Thoracic aorta (tissue), 2 donors: ENCODE measurements around the gene LZTS2. TPM values are rescaled to one million over a fixed set of nuclear protein-coding genes. Genes with fewer than 3 reads are reported as not detected.

Source experiments
- ATAC-seq: fragments of 150-250 bp; one replicate; pipeline ENCODE4 v1.8.0; 2017; ENCODE audit warnings: low read depth; ENCODE audit not compliant: insufficient number of reproducible peaks, low FRiP score
- DNase-seq: peaks from one replicate; pipeline ENCODE4 v3.0.0-alpha.2; 2020; ENCODE audit warnings: low spot score
- H3K27ac ChIP-seq, 2 donors: fragments of 200-600 bp; sonication (generic); 1 replicate in 1 of 2; 2 replicates in 1 of 2; pipeline ENCODE4 v1.5.1; 2016; ENCODE audit warnings: mild to moderate bottlenecking in 2 of 2, moderate library complexity in 2 of 2
- H3K27me3 ChIP-seq: fragments of 200-600 bp; sonication (generic); replicated peaks from 2 replicates; pipeline ENCODE4 v1.6.0; 2016; ENCODE audit warnings: mild to moderate bottlenecking; ENCODE audit not compliant: insufficient read depth
- H3K36me3 ChIP-seq: fragments of 200-600 bp; sonication (generic); one replicate; pipeline ENCODE4 v1.5.1; 2016
- H3K4me1 ChIP-seq, 2 donors: fragments of 200-600 bp; sonication (generic); 1 replicate in 1 of 2; 2 replicates in 1 of 2; pipeline versions ENCODE4 v1.5.1 to v1.6.0; 2016; ENCODE audit warnings: low read depth in 2 of 2, mild to moderate bottlenecking in 1 of 2; ENCODE audit not compliant: control insufficient read depth in 1 of 2
- H3K4me3 ChIP-seq: fragments of 200-600 bp; sonication (generic); 2 replicates; pipeline ENCODE4 v1.5.1; 2016; ENCODE audit warnings: mild to moderate bottlenecking
- H3K9me3 ChIP-seq: fragments of 200-600 bp; sonication (generic); 2 replicates; pipeline ENCODE4 v1.5.1; 2016
- total RNA-seq, 2 donors: library from RNA; depleted of rRNA; stranded (reverse); fragments of >200 nt; gene quantifications; one replicate each; pipeline versions ENCODE4 v1.1.0 to v1.2.3, GENCODE V29; 2016
- TF ChIP-seq, protein P1 (sequence below): fragments of 200-600 bp; sonication (generic); IDR thresholded peaks from one replicate; pipeline ENCODE4 v1.5.1; 2019; ENCODE audit warnings: antibody characterized with exemption

Gene LZTS2
- total RNA-seq, 2 donors from 2014 or later = 127 to 165 TPM

DNA sequence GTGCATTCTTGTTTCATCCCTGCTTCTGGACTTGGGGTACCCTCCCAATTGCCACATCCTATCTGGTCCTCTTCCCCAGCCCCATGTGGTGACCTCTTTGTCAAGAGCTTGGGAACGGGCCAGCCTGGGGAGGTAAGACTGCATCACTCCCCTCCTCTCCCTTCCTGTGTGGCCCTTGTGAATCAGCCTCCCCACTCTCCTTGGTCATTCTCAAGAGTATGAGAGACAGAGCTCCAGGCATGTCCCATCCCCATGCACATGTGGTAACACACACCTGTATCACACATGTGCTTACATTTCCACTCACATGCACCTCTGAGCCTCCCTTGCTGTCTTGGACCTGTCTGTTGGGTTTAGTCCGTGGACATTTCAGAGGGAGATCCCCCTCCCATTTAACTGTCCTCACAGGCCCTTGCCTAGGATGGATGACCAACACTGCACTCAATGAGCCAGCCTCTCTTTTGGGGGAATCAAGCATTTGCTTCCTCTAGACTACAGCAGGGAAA is 14.9 kb upstream of the LZTS2 start:
- TF ChIP-seq, protein P1, sequence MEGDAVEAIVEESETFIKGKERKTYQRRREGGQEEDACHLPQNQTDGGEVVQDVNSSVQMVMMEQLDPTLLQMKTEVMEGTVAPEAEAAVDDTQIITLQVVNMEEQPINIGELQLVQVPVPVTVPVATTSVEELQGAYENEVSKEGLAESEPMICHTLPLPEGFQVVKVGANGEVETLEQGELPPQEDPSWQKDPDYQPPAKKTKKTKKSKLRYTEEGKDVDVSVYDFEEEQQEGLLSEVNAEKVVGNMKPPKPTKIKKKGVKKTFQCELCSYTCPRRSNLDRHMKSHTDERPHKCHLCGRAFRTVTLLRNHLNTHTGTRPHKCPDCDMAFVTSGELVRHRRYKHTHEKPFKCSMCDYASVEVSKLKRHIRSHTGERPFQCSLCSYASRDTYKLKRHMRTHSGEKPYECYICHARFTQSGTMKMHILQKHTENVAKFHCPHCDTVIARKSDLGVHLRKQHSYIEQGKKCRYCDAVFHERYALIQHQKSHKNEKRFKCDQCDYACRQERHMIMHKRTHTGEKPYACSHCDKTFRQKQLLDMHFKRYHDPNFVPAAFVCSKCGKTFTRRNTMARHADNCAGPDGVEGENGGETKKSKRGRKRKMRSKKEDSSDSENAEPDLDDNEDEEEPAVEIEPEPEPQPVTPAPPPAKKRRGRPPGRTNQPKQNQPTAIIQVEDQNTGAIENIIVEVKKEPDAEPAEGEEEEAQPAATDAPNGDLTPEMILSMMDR = no peak
- no peaks in the 10 kb centered on the region for H3K9me3 ChIP-seq
- peaks cover 6% of the 10 kb centered on the region for H3K36me3 ChIP-seq
- peaks cover 17 to 24% of the 10 kb centered on the region in 2 donors for H3K4me1 ChIP-seq
- no peaks in the 10 kb centered on the region for H3K27me3 ChIP-seq
- no peak overlapping the region for H3K27ac ChIP-seq
- H3K4me3 ChIP-seq = no peak overlapping the region
- DNase-seq (no peak), ATAC-seq (no peak)

GRCh38 chr10:100985336-100985735 is 14.3 kb upstream of the LZTS2 start:
- DNase-seq (no peak), ATAC-seq (no peak)
- Histone ChIP-seq H3K4me3 (no peak overlapping the region), H3K4me1 (peaks cover 17 to 24% of the 10 kb centered on the region in 2 donors), H3K36me3 (peaks cover 6% of the 10 kb centered on the region), H3K27ac (no peak overlapping the region), H3K9me3 (no peaks in the 10 kb centered on the region), H3K27me3 (no peaks in the 10 kb centered on the region)
- TF ChIP-seq, protein P1 = no peak

DNA sequence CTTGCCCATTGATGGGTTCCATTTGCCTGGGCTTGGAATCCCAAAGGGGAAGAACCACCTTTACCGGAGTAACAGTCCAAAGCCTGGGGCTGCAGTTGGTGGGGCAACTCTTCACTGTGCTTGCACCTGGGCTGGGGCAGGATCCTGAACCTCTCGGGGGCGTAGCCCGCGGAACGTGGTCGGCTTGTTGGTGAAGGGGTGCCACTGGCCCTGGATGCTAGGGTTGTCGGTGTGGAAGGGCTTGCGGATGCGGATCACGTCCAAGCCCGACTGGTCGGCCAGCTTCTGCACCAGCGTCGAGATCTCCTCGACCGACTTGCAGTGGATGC is 13.0 kb upstream of the LZTS2 start:
- Histone ChIP-seq H3K27ac (peak overlapping the region; percentile 63 to 68), H3K36me3 (peaks cover 10% of the 10 kb centered on the region), H3K4me3 (peak overlapping the region; percentile 89), H3K4me1 (peaks cover 17 to 24% of the 10 kb centered on the region in 2 donors), H3K27me3 (no peaks in the 10 kb centered on the region), H3K9me3 (no peaks in the 10 kb centered on the region)
- TF ChIP-seq, protein P1 = no peak
- ATAC-seq (no peak), DNase-seq (no peak)

- TF ChIP-seq, protein P1 = no peak
- peaks cover 17 to 24% of the 10 kb centered on the region in 2 donors for H3K4me1 ChIP-seq
- peak within 1 kb of the TSS; percentile 63 to 68 for H3K27ac ChIP-seq
- no peaks in the 10 kb centered on the region for H3K9me3 ChIP-seq
- ATAC-seq (peak; percentile 37), DNase-seq (peak; percentile 65)
- peaks cover 9% of the 10 kb centered on the region for H3K36me3 ChIP-seq
- H3K27me3 ChIP-seq = no peaks in the 10 kb centered on the region
- H3K4me3 ChIP-seq = peak within 1 kb of the TSS; percentile 89
Measured at GRCh38 chr10:100986952-100987684, 12.5 kb upstream of the LZTS2 start, which contains the start of the genes MRPL43 and TWNK. Gene MRPL43 (minus strand): TSS chr10:100987497. CDS start chr10:100987443, 54 bp downstream. Gene TWNK (plus strand): TSS chr10:100987543. CDS start chr10:100988211, 668 bp downstream.

- Histone ChIP-seq H3K4me1 (peaks cover 17 to 24% of the 10 kb centered on the region in 2 donors), H3K27ac (peak overlapping the region; percentile 29 to 68), H3K4me3 (peak overlapping the region; percentile 89), H3K9me3 (no peaks in the 10 kb centered on the region), H3K36me3 (peaks cover 9% of the 10 kb centered on the region), H3K27me3 (no peaks in the 10 kb centered on the region)
- ATAC-seq = no peak
- no peak for DNase-seq
- TF ChIP-seq, protein P1 = no peak
Measured at GRCh38 chr10:100987685-100988049, 11.9 kb upstream of the LZTS2 start.
